GM19099 (cell line): ENCODE data around the gene RAB33A.

Source experiments
- POLR2A ChIP-seq: IDR thresholded peaks from 3 replicates; pipeline ENCODE4 v1.6.1; 2011; ENCODE audit warnings: low read depth; ENCODE audit not compliant: insufficient read length; ENCODE audit errors: extremely low read depth

Gene RAB33A

DNA sequence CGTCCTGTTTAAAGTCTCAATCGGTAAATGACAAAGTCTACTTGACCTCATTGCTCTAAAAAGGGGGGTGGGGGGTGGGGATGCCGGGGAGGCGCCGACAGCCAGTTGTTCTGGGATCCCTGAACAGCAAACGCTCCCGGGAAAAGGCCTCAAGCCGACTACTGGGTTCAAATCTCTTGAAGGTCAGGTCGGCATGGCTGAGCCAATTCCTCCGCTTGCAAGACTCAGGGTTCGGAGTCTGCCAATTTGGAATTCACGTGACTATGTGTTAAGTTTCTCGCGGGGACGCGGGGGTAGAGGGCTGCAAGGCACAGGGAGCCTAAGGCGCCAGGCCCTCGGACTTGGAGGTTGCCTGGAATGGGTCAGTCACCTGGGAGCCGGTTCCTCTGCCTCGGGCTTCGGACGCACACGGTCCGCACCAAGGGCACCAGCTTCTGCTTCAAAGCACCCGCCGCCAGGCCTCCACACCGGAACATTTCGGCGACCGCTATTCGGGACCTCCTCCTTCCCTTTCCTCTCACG lies 6.5 kb upstream of the RAB33A start:
- TF ChIP-seq POLR2A = no peak

DNA sequence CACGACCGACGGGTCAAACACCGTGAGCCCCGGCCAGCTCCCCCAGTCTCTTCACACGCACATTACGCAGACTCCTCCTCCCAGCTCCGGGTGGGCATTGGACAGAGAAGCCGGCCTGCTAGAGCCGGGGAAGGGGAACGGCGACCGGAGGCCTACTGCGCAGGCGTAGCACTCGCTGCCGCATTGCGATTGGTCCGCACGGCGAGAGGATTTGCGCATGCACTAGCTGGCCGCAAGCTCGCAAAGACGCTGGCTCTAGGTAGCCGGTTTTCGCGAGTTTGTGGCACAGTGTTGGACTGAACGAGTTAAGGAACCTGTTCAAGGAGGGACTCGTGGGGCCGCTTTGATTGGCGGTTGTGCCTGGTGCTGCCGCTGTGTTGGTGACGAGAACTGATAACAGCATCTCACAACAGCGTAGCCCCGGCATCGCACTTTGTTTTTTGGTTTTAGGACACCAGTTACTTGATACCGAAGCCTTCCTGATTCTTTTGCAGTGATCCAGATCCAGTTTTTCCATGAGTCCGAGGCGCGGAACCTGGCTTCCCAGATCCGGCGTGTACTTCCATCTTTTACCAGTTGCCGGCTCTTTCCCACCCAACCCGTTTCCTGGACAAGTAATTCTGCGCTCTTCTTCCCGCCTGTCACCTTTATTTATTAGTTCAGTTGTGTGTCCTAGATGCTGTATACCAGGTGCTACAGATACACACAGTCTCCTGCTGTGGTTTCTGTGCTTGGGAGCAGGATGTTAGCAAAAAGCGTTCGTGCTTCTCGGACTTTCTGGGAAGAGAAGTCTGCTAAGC lies 5.9 kb upstream of the RAB33A start, which contains the start of gene AIFM1:
Gene AIFM1, minus strand, starts transcription at position 139 of the 800 bp plus-strand sequence. CDS start 185 bp downstream, outside the sequence.
- TF ChIP-seq POLR2A = peak; percentile 75

DNA sequence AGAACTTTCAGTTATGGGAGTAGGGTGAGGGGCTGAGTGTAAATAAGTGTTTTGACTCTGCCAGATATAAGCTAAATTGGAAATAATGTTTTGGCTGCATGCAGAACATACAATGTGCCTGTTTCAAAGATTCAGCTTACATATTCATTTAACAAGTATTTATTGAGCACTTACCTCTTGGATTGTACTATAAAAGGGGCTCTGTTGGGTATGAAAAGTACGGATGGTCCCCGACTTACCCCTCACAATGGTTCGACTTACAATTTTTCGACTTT lies 5.3 kb upstream of the RAB33A start:
- no peak for TF ChIP-seq POLR2A

DNA sequence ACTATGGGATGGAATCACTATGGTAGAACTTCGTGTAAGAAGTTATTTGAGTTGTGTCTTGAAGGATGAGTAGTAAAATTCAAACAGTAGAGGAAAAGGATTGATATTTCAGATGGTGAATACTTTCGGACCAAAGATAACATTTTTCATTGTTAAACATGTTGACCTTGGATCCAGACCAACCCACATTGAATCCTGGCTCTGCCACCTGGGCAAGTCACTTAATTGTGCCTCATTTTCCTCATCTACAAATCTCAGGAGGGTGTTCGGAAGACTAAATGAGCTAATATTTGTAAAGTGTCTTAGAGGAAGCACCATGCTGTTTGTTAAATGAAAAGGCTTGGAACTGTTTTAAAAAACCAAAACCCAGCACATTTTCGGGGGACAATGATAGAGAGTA lies 4.7 kb upstream of the RAB33A start:
- no peak for TF ChIP-seq POLR2A

DNA sequence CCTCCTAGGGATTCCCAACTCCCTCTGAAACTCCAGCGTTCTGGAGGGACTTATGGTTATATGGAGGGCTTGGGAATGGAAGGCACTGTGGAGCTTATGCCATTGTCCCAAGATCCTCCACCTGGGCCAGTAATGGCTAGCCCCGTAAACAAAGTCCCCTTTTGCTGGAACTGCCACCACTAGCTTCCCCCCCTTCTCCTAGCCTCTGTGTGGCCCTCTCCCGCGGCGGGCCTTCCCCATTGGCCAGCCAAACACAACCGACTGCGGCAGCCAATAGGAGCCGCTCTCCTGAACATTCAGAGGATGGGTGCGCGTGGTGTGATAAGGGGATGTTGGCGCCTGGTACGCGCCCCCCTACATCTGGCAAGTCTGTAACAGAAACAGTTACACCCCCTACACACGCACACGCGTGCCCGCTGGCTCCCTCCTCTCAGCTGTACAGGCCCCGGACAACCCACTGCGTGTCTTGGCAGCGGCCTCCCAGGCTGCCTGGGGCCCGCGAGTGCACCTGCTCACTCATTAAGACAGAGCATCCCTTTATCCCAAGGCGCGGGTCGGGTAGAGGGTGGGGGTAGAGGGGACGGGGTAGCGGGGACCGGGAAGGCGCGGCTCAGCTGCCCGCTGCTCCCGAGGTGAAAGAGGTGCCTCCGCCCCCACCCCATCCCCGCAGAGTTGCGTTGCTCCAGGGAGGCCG lies 863 bp upstream of the RAB33A start:
- peak; percentile 35 for TF ChIP-seq POLR2A

DNA sequence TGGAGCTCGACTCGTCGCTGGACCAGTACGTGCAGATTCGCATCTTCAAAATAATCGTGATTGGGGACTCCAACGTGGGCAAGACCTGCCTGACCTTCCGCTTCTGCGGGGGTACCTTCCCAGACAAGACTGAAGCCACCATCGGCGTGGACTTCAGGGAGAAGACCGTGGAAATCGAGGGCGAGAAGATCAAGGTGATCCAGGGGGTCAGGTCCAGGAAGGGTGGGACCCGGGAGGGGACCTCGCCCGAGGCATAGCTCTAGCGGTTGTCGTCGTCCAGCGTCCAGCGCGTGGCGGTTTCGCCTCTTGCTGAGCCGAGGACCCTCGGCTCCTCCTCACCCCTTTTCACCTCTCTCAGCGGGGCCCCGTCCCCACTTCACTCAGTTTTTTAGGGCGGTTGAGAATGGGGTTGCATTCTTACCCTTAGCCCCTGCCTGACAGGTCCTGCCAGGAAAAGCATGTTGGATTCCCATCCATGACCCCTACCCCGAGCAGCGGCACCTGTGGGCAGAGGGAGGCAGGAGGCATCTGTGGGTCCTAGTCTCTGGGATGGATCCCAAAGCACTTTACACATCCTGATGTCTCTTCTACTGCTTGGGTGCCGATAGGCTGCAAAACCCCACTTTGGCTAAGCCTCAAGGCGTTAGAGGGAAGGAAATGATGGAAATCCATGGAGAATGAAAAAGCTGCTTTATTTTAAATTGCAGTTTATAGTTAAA lies 524 bp downstream of the RAB33A start:
- no peak for TF ChIP-seq POLR2A

DNA sequence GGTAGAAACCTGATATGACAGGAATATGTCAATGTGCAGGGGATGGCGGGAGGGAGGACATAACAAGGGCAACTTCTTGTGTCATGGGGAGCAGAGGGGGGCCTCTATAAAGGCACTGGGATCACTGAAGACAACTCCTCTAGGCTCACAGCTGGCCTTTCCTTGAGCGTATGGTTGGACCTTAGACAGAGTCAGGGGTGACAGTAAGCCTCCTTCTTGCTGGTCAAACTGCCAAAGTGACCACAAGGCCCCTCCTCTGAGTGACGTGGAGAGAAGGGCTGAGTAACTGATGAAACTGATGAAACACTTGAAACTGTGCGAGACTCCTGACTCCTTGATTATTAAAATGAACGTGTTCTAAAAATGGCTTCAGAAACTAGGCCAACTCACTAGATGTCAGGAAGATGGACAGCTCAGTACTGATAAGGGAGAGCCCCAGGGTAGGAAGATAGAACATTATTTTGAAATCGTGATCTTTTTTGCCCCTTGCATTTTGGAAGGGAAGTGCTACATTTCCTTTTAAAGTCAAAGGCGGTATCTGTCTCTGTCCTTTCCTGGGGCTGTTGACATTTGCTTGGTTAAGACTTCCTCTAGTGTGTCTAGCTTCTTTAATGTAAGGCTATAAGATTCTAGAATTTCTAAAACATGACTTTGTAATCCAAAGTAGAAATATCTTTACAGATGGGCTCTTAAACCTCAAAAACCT lies 1.6 kb downstream of the RAB33A start:
- peak; percentile 38 for TF ChIP-seq POLR2A

DNA sequence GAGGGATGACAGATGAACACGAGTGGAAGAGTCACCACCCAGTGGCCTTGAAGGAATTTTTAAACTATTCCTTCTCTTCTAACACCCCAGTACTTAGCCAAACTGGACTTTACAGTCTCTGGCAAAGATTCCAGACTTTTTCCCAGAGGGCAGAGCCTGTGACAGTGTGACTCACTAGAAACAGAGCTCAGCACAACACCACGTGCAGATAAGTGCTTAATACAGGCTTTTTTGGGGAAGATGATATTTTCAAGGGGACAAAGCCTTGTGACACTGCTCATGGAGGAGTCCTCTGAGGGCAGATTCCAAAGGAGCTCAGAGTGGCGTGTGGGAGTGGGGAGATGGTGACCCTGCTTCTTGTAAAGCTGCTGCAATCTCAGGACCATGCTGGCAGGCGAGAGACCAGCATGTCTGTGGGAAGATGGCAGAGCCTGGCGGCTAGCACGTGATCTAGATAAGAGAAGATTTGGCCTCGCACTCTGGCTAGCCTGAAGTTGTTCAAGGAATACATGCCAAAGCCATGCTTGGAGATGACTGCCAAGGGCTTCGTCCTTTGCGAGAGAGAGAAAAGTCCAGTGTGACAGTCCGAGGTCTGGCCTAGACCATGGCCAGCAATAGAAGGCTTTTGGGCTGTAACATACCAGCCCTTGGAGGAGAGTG lies 2.4 kb downstream of the RAB33A start:
- no peak for TF ChIP-seq POLR2A

DNA sequence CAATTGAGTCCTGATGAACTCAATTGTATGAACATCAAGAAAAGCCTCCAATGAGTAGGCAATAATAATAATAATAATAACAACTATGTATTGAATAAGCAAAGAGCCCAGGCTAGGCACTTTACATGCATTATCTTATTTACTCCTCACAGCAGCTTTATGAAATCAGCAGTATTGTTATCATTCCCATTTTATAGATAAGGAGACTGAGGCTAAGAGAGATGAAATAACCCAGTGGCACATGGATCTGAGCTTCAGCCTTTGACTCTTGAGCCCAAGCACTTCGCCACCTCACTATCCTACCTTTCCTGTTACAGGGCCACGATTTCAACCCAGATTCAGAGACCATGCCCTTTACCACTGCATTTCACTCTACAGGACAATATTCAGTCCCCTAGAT lies 3.2 kb downstream of the RAB33A start:
- no peak for TF ChIP-seq POLR2A

DNA sequence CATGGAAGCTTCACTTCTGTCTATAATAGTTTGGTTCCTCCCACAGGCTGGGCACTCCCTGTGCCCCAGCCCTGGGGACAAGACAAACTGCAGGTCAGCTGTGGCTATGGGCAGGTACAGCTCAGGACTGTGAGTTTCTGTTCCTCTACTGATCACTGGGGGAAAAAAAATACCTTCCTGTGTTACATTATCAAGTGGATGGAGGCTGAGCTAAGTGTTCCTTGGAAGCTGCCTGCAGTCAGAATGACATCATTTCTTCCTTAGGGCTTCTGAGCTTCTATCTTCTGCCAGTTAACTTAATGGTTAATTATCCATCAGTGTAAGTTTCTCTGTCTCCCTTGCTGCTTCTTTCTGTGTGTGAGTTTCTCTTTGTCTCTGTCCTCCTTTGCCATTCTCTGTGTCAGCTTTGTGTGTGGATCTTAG lies 4.6 kb downstream of the RAB33A start:
- no peak for TF ChIP-seq POLR2A

DNA sequence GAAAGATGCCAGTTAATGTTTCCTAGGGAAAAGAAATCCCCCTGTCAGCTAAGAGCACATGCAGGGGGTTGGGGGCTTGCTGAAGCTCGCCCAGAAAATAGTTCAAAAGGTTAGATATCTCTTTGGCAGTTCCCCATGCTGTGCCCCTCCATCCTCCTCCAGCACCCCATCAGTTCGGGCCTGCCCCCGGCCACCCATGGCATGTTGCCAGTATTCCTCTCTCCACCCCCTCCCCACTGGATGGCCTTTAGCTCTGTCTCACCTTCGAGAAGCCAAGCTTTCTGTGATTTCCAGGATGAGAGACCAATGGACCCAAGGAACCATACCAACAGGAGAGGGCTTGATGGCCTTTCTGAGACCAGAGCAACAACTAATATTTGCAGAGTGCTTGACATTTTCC lies 5.2 kb downstream of the RAB33A start:
- no peak for TF ChIP-seq POLR2A

DNA sequence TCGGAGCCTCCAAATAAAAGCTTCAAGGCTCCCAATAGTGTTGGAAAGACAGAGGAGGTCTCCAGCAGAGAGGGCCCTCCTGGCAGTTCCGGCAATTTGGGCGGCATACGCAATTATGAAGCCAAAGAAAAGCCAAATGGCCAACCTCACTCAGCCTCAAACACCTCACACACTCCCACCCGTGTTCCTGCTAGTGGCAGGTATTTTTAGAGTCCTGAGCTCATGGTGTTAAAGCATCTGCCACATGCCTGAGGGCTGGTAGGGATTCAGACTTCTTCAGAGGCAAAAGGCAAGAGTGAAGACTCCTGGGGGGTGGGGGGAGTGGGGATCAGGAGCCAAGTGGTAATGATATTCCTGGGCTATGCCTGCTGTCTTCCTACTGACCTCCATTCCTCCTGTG lies 7.4 kb downstream of the RAB33A start:
- no peak for TF ChIP-seq POLR2A

DNA sequence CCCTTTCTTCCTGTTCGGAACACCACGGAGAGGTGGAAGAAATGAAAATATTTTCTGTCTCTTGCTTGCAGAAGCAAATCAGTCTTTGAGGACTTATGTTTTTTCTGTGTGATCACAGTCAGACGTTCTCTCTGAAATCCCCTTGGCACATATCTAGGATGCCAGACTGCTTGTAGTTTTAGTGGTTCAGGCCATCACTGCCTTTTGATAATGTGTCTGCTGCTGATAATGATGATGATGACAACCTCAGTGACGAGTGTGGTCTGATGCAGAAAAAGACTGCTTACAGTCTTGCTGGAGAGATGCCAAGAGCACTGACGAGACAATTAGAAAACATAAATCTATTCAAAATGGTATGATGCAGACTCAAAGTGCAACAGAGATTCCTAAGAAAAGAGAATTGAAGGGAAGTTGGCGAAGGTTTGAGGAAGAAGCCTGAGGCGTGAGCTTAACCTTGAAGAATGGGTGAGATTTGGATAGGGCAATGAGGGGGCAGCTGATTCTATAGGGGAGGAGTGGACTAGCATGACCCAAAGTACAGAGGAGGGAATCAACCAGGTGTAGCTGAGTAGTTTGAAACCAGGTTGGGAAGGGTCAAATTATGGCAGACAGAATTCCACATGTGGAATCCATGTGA lies 7.9 kb downstream of the RAB33A start:
- no peak for TF ChIP-seq POLR2A

DNA sequence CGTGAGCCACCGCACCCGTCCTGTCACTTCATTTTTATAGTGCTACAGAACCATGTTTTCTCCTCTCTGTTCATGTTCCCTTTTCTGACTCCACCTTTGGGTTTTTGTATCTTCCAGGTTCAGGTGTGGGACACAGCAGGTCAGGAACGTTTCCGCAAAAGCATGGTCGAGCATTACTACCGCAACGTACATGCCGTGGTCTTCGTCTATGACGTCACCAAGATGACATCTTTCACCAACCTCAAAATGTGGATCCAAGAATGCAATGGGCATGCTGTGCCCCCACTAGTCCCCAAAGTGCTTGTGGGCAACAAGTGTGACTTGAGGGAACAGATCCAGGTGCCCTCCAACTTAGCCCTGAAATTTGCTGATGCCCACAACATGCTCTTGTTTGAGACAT lies 12.4 kb downstream of the RAB33A start:
- no peak for TF ChIP-seq POLR2A

DNA sequence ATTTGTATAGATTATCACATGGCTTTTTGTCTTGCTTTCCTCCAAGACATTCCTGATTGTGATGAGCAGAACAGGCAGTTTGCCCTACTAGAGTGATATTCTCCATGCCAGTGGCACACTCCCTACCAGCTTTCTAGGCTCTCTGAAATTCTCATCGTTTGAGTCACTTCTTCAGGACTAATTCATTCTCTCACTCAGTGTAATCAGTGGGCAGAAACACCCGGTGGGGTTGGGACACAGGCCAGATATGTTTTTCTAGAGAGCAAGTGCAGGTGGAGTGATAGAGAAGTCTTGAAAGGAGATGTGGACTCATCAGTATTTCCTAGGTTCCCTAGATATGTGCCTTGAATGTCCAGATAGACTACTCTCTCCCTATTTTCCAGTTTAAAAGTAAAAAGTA lies 13.1 kb downstream of the RAB33A start:
- TF ChIP-seq POLR2A = no peak

DNA sequence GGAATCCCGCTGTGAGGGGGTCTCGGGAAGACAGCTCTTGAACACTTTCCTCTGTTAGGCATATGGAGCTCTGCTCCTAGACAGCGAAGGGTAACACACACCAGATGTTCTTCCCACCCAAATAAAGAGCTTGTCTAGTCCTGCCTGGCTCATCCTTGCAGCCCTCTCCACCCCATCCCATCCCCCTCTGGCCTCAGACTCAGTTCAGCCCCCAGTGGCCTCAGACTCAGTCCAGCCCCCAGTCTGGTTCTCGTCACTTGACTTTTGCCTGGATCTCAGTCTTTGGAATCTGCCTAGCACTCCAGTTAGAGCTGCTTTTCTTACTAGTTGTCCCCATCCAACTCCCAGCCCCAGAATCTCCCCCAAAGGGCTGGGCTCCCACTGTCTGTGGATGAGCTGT lies 14.9 kb downstream of the RAB33A start:
- no peak for TF ChIP-seq POLR2A
